HL-60 (cell line): ENCODE measurements around the gene URB2.

Experiments used
- DNase-seq, 2 experiments: peaks; one replicate each; pipeline ENCODE4 v3.0.0-alpha.2; 2010 to 2020; ENCODE audit warnings: low read depth in 1 of 2, low spot score in 1 of 2
- H3K27ac ChIP-seq: fragments of 250-450 bp; sonication (Bioruptor Pico); replicated peaks from 2 replicates; pipeline ENCODE4 v1.5.1; 2020; ENCODE audit warnings: mild to moderate bottlenecking, moderate library complexity
- H3K27me3 ChIP-seq: fragments of 250-450 bp; sonication (Bioruptor Pico); 2 replicates; pipeline ENCODE4 v1.5.1; 2021; ENCODE audit warnings: mild to moderate bottlenecking, moderate library complexity; ENCODE audit not compliant: insufficient read depth, poor library complexity, severe bottlenecking
- H3K4me3 ChIP-seq: replicated peaks from 2 replicates; pipeline ENCODE4 v1.5.1; 2011; ENCODE audit warnings: mild to moderate bottlenecking, control low read depth, low read length; ENCODE audit not compliant: insufficient read depth
- GABPA ChIP-seq: IDR thresholded peaks from 2 replicates; pipeline ENCODE4 v1.6.1; 2012; ENCODE audit warnings: low read depth
- POLR2AphosphoS5 ChIP-seq: IDR thresholded peaks from 2 replicates; pipeline ENCODE4 v1.6.1; 2012; ENCODE audit warnings: low read depth
- SPI1 ChIP-seq: IDR thresholded peaks from 2 replicates; pipeline ENCODE4 v1.6.1; 2012; ENCODE audit warnings: low read depth, mild to moderate bottlenecking, borderline replicate concordance
- TF ChIP-seq, protein P1 (sequence below): IDR thresholded peaks from 2 replicates; pipeline ENCODE4 v1.6.1; 2012; ENCODE audit warnings: low read depth; ENCODE audit not compliant: insufficient replicate concordance
- TF ChIP-seq, protein P2 (sequence below): IDR thresholded peaks from one replicate; pipeline ENCODE4 v1.5.1; 2011; ENCODE audit warnings: low read length, control low read depth, inconsistent platforms; ENCODE audit not compliant: insufficient read depth

URB2 gene

GRCh38 chr1:229665912-229666558, 40.0 kb downstream of the URB2 start:
- Histone ChIP-seq H3K4me3 (no peak overlapping the region), H3K27me3 (no peaks in the 10 kb centered on the region), H3K27ac (no peak overlapping the region)
- TF ChIP-seq GABPA: no peak
- TF ChIP-seq, protein P1, sequence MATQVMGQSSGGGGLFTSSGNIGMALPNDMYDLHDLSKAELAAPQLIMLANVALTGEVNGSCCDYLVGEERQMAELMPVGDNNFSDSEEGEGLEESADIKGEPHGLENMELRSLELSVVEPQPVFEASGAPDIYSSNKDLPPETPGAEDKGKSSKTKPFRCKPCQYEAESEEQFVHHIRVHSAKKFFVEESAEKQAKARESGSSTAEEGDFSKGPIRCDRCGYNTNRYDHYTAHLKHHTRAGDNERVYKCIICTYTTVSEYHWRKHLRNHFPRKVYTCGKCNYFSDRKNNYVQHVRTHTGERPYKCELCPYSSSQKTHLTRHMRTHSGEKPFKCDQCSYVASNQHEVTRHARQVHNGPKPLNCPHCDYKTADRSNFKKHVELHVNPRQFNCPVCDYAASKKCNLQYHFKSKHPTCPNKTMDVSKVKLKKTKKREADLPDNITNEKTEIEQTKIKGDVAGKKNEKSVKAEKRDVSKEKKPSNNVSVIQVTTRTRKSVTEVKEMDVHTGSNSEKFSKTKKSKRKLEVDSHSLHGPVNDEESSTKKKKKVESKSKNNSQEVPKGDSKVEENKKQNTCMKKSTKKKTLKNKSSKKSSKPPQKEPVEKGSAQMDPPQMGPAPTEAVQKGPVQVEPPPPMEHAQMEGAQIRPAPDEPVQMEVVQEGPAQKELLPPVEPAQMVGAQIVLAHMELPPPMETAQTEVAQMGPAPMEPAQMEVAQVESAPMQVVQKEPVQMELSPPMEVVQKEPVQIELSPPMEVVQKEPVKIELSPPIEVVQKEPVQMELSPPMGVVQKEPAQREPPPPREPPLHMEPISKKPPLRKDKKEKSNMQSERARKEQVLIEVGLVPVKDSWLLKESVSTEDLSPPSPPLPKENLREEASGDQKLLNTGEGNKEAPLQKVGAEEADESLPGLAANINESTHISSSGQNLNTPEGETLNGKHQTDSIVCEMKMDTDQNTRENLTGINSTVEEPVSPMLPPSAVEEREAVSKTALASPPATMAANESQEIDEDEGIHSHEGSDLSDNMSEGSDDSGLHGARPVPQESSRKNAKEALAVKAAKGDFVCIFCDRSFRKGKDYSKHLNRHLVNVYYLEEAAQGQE: no peak
- TF ChIP-seq, protein P2, sequence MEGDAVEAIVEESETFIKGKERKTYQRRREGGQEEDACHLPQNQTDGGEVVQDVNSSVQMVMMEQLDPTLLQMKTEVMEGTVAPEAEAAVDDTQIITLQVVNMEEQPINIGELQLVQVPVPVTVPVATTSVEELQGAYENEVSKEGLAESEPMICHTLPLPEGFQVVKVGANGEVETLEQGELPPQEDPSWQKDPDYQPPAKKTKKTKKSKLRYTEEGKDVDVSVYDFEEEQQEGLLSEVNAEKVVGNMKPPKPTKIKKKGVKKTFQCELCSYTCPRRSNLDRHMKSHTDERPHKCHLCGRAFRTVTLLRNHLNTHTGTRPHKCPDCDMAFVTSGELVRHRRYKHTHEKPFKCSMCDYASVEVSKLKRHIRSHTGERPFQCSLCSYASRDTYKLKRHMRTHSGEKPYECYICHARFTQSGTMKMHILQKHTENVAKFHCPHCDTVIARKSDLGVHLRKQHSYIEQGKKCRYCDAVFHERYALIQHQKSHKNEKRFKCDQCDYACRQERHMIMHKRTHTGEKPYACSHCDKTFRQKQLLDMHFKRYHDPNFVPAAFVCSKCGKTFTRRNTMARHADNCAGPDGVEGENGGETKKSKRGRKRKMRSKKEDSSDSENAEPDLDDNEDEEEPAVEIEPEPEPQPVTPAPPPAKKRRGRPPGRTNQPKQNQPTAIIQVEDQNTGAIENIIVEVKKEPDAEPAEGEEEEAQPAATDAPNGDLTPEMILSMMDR: no peak
- TF ChIP-seq SPI1: no peak
- TF ChIP-seq POLR2AphosphoS5: no peak
- no peak for DNase-seq

DNA sequence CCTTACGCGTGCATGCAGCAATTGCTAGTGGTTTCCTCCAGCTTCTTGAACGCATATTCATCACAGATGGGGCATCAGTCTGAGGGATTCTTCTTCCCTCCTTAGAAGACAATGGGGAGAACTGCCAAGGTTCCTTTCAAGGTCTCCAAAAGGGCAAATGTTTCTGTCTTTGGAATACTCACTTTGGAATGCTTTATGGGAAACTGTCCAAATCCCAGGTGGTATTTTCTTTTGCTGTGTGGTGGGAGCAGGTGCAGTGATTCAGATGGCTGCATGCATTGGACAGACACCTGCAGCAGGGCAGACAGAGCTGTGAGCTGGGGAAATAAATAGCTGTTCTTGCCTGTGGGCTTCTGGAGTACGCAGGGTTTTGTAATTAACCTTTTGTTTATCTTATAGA, 40.5 kb downstream of the URB2 start:
- Histone ChIP-seq H3K4me3 (no peak overlapping the region), H3K27ac (no peak overlapping the region), H3K27me3 (no peaks in the 10 kb centered on the region)
- no peak for DNase-seq
- TF ChIP-seq SPI1 (no peak), POLR2AphosphoS5 (no peak), GABPA (no peak)
- TF ChIP-seq, protein P2: no peak
- TF ChIP-seq, protein P1: no peak

DNA sequence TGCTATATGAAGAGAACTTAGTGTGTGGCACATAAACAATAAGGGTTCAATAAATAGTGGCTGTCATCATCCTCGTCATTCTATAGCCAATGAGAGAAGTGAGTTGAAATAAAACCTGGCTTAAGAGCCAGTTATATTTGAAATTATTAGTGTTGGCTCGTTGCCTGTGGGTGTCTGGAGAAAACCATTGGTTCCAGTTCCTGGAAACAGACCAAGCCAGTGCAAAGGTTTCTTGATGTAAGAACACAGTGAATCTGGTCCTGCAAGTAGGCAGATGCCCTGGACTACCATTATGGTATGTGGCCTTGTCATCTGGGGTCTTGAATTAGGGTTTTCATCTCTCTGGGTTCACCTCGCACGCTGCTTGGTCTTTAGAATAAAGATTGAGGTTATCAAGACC, 43.3 kb downstream of the URB2 start:
- Histone ChIP-seq H3K27me3 (no peaks in the 10 kb centered on the region), H3K4me3 (no peak overlapping the region), H3K27ac (no peak overlapping the region)
- TF ChIP-seq POLR2AphosphoS5: no peak
- TF ChIP-seq, protein P2: no peak
- TF ChIP-seq, protein P1: no peak
- TF ChIP-seq SPI1: no peak
- TF ChIP-seq GABPA: no peak
- no peak for DNase-seq
